HG03060 (cell line): Measurements from ENCODE around the gene SLC35G6.

Experiments used
- ATAC-seq: cut with Tn5 transposase; IDR thresholded peaks from one replicate; pipeline ENCODE4 v1.9.1; 2021; ENCODE audit warnings: low read depth, moderate number of reproducible peaks; ENCODE audit not compliant: unreplicated experiment

SLC35G6 gene

DNA sequence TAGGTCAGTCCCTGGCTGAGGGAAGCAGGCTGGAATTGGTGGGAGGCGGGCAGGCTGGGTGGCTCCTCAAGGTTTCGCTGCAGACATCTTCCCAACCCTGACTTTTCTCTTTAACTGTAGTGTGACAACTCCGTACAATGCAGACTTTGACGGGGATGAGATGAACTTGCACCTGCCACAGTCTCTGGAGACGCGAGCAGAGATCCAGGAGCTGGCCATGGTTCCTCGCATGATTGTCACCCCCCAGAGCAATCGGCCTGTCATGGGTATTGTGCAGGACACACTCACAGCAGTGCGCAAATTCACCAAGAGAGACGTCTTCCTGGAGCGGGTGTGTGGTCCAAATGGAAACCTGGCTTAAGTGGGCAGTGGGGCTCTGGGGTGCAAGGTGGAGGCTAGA lies 17.9 kb downstream of the SLC35G6 start:
- no peak for ATAC-seq

DNA sequence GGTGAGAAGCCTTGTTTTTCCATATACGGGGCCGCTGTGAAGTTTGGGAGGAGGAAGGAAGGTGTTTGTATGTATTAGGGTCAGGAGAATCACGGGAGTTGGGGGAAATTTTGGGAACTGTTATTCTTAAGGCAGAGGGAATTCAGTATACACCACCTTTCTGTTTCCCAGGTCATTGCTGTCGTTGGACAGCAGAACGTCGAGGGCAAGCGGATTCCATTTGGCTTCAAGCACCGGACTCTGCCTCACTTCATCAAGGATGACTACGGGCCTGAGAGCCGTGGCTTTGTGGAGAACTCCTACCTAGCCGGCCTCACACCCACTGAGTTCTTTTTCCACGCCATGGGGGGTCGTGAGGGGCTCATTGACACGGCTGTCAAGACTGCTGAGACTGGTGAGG lies 20.5 kb downstream of the SLC35G6 start:
- ATAC-seq = no peak

DNA sequence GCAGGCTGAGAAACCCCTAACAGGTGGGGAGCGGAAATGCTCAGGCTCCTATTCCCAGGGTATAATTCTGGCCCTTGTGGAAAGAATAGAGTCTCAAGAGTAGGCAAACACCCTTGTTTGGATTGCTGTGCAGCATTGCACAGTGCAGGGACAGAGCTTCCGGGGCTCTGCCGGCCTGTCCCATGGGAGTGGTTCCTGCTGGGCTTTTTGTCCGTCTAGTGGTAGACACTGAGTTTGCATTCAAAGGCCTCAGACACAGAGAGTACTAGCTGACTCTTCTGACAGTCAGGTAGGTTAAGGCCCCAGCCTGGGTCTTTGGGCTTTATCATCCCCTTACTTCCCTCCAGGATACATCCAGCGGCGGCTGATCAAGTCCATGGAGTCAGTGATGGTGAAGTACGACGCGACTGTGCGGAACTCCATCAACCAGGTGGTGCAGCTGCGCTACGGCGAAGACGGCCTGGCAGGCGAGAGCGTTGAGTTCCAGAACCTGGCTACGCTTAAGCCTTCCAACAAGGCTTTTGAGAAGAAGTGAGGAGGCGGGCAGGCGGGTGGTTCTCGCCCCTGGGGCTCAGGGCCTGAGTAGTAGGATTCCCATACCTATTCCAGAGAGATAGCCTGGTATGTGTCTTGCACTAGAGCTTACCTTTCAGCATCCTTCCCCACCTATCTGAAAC lies 21.1 kb downstream of the SLC35G6 start:
- ATAC-seq = no peak

DNA sequence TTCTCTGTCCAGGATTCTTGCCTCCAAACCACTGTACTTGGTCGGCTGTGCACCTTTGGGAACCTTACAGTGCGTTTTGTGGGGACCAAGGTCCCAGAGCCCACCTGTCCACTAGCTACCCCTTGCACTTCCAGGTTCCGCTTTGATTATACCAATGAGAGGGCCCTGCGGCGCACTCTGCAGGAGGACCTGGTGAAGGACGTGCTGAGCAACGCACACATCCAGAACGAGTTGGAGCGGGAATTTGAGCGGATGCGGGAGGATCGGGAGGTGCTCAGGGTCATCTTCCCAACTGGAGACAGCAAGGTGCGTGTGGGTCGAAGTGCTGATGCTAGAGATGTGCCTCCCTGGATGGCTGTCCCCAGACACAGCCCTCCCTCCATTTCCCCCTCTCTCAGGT lies 21.7 kb downstream of the SLC35G6 start:
- no peak for ATAC-seq

DNA sequence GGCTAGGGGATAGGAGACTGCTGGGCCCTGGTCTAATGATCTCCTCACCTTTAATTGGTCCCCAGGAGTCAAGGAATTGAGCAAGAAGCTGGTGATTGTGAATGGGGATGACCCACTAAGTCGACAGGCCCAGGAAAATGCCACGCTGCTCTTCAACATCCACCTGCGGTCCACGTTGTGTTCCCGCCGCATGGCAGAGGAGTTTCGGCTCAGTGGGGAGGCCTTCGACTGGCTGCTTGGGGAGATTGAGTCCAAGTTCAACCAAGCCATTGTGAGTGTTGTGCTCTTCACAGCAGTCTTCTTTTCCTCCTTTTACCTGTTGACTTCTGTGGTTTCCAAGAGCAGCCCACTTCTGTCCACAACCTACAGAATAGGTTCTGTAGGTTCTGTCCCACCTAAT lies 22.3 kb downstream of the SLC35G6 start:
- ATAC-seq = no peak

DNA sequence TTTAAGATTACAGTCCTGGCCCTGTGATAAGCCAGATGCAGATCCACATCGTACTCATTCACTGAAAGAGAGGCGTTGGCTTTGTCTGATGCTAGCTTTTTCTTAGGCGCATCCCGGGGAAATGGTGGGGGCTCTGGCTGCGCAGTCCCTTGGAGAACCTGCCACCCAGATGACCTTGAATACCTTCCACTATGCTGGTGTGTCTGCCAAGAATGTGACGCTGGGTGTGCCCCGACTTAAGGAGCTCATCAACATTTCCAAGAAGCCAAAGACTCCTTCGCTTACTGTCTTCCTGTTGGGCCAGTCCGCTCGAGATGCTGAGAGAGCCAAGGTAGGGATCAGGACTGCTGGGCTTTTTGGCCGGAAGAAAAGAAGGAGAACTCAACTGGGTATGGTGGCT lies 26.9 kb downstream of the SLC35G6 start:
- ATAC-seq = no peak

DNA sequence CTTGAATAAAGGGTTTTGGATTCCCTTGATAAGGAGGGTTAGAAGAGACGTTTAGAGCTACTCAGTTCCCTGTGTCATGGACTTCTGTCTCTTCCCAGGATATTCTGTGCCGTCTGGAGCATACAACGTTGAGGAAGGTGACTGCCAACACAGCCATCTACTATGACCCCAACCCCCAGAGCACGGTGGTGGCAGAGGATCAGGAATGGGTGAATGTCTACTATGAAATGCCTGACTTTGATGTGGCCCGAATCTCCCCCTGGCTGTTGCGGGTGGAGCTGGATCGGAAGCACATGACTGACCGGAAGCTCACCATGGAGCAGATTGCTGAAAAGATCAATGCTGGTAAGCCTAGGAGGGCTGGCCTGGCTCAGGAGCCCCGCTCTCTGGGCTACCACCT lies 27.6 kb downstream of the SLC35G6 start:
- ATAC-seq = no peak

DNA sequence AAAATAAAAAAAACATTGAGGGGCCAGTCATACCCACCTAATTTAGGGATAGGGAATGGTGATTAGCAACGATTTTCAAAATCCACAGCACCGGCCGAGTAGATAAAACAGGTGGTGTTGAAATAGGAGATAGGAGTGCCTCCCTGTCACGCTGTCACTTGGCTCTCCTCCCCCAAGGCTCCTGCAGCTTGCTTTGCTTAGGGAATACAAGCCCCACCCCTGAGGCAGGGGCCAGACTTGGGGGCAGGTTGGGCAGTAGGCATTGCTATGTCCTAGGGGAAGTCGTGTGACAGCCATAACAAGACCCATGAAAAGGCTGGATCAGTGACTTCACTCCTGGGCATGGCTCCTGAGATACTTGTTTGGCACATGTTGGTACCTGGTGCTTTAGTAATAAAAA lies 28.7 kb downstream of the SLC35G6 start:
- ATAC-seq = no peak

DNA sequence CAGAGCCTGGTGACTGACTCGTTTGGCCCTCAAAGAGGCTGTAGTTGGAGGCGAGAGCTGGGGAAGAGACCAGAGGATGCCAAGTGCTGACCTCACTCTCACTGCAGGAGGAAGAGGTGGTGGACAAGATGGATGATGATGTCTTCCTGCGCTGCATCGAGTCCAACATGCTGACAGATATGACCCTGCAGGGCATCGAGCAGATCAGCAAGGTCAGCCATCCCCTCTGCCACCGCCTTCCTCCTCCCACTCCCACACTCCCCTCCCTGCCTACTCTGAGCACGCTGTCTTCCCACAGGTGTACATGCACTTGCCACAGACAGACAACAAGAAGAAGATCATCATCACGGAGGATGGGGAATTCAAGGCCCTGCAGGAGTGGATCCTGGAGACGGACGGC lies 29.9 kb downstream of the SLC35G6 start:
- ATAC-seq = no peak

DNA sequence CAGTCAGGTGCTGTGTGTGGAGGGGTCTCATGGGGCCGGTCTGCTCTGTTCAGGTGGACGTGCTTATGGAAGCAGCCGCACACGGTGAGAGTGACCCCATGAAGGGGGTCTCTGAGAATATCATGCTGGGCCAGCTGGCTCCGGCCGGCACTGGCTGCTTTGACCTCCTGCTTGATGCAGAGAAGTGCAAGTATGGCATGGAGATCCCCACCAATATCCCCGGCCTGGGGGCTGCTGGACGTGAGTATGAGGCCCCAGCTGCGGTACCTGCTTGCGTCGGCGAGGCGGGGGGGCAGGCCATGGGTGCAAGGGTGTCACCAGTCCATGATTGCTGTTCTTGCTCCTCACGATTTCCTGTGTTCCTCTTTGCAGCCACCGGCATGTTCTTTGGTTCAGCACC lies 30.9 kb downstream of the SLC35G6 start:
- no peak for ATAC-seq

DNA sequence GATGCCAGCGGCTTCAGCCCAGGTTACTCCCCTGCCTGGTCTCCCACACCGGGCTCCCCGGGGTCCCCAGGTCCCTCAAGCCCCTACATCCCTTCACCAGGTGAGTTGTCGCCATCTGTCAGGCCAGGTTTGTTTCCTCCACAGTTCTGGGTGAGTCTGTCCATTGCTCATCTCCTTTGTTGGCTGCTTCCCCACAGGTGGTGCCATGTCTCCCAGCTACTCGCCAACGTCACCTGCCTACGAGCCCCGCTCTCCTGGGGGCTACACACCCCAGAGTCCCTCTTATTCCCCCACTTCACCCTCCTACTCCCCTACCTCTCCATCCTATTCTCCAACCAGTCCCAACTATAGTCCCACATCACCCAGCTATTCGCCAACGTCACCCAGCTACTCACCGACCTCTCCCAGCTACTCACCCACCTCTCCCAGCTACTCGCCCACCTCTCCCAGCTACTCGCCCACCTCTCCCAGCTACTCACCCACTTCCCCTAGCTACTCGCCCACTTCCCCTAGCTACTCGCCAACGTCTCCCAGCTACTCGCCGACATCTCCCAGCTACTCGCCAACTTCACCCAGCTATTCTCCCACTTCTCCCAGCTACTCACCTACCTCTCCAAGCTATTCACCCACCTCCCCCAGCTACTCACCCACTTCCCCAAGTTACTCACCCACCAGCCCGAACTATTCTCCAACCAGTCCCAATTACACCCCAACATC lies 31.7 kb downstream of the SLC35G6 start:
- ATAC-seq = no peak

DNA sequence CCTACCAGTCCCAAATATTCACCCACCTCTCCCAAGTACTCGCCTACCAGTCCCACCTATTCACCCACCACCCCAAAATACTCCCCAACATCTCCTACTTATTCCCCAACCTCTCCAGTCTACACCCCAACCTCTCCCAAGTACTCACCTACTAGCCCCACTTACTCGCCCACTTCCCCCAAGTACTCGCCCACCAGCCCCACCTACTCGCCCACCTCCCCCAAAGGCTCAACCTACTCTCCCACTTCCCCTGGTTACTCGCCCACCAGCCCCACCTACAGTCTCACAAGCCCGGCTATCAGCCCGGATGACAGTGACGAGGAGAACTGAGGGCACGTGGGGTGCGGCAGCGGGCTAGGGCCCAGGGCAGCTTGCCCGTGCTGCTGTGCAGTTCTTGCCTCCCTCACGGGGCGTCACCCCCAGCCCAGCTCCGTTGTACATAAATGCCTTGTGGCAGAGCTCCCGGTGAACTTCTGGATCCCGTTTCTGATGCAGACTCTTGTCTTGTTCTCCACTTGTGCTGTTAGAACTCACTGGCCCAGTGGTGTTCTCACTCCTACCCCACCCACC lies 32.7 kb downstream of the SLC35G6 start:
- ATAC-seq = no peak

DNA sequence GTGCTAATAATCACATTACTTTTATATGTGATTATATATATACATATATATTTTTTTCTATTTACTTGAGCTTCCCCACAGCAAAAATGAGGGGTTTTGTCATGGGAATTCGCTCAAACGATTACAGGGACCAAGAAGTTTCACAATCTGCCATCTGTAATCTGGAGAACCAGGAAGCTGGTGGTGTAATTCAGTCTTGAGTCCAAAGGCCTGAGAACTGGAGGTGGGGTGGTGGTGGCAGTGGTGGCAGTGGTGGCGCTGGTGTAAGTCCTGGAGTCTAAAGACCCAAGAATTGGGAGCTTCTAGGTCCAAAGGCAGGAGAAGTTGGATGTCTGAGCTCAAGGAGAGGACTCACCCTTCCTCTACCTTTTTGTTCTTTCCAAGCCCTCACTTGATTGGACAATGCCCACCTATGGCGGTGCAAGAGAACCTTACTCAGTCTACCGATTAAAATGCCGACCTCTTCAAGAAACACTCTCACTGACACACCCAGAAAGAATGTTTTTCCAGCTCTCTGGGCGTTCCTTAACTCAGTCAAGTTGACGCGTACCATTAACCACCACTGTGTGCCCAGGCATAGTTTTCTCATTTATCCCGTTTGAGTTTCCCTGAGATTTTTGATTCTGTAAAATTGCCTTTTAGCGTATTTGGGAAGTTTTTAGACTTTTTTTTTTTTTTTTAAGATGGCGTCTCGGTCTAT lies 34.8 kb downstream of the SLC35G6 start:
- ATAC-seq = no peak

DNA sequence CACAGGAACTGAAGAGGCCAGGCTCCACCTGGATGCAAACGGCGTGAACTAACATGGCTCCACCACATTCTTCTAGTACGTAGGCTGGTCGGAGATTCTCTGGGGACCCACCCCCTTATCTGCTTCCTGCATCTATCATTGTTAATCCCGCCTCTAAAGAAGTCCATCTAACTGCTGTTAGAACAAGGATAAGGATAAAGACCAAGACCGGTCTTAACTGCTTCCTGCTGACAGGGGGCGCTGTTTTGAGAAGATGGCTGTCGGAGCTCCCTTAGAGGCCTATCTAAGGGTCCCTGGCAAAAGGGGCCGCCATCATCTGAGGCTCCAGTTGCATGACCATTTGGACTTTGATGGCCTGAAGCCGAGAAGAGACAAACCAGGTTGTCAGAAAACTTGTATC lies 41.8 kb downstream of the SLC35G6 start:
- ATAC-seq = no peak

DNA sequence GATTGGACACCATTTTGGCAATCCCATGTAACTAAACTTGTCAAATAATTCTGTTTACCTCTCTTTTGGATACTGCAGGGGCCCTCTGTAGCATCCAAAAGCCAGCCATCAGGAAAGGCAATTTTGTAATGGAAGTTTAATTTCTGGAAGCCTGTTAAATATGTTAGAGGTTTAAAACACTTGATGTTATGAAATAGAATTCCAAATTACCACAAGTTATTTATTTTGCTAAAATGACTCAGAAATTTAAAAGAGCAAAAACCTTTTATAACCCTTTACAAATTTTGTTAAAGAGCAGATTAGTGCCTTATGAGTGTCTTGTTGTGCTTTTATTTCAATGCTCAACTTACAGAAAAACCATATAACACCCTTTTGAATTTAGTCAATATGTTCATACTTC lies 47.6 kb downstream of the SLC35G6 start:
- ATAC-seq = no peak

DNA sequence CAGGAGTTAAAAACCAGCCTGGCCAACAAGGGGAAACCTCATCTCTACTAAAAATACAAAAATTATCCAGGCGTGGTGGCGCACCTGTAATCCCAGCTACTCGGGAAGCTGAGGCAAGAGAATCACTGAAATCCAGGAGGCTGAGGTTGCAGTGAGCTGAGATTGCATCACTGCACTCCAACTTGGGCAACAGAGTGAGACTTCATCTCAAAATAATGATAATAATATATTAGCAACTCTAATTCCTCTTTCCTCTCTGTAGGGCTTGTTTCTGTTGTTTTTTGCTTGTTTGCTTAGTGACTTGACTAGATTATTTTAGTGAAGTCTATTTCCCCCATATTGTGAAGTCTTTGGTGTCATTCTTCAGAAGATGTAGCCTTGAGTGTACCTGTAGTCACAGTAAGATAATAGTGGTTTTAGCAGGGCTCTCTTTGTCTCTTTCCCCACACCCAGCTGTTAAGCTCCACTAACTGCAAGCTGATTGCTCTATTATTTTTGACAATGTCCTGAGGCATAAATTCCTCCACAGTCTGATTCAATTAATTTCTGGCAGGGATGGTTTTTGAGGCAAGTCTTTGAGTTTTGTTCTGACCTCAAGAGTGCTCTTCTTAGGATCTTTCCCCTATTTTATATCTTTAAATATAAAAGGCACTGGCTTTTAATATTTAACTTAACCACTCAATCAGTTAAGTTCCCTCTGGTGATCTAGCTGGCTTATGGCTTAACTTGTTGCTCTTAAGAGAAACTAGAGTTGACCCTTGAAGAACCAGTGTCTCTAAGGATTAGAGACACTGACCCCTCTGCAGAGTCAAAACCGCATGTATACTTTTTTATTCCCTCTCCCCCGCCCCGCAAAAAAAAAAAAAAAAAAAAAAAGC lies 49.0 kb downstream of the SLC35G6 start:
- ATAC-seq = no peak
